HG02623 (cell line): ENCODE measurements around the gene KIF25.

ENCODE experiments used
- ATAC-seq: cut with Tn5 transposase; IDR thresholded peaks from one replicate; pipeline ENCODE4 v1.9.1; 2021; ENCODE audit warnings: moderate library complexity; ENCODE audit not compliant: unreplicated experiment

Gene KIF25

DNA sequence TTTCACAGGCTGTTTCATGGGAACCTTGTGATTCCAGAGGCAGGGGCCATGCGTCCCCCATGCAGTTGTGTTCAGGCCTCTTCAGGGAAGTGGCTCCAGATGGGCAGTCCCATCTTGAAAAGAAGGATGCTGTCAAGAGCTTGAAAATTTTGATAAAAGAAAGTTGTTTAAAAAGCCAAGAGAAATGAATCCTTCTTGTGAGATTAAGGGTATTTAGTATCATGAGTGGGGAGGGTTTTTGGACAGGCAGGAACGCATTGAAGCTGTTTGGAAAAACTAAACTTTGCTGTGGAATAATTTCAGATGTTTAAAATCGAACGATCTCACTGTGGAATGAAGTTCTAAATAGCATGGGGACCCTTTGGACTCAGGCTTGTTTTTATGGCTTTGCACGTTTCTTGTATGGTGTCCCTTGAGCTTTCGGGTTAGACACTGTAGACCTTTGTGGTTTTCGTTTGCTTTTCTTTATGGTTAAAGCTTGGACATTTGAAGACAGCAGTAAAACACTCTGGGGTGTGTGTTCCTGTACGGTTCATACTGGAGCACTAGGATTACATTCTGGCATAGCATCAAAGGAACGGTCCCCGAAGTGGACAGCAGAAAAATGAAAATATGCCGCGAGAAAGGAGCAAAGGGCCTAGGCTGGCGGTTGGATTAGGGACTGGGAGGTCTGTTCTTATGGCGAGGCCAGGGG lies 18.2 kb downstream of the KIF25 start:
- ATAC-seq: no peak

DNA sequence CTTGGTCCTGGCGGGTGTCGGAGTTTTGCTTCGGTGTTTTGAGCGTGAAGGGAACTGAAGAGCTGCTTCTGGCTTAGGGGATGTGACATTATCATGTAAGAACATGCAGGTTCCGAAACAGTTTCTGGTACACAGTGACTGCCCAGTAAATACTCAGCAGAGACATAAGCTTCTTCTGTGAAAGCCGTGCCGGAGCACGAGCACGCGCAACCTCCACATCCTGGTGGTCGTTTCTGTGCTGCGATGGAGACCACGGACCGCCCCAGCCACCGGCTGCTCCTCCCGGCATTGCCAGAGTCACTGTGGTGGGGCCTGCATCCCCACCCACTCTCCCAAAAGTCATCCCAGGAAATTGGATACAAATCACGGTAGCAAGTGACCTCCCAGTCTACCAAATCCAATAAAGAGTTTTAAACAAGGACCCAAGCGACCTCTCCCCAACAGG lies 18.7 kb downstream of the KIF25 start:
- ATAC-seq: no peak

DNA sequence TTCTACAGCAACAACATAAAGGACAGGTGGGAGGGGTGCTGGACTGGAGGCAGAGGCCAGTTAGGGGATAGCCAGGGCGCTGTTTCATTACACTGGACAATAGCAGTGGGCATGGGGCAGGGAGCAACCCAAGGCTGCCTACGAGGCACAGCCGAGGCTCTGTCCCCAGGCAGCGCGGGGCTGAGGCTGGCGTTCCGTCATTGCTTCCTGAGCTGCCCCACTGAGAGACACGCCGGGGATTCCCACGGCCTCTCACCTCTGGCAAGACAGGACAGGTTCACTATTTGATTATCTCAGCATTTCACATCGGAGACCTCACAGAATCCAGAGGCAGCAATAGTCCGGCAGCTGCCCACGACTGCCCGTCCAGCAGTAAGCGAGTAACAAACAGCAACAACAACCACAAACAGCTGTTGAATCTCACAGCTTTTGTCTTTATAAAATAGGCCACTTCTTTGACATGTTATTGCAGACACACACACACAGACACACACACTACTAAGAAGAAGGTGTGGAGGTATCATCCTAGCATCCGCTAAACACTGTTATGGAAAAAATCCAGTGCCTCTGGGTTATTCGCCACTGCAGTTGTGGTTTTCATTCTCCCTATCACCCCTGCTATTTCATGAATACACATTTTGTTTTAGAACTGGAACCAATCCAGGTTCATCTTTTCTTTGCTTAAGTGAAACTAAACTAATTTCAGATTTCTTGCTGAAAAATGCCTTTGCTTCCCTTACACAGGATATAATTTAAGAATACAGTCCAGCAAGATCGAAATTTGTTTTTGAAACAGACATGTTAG lies 19.5 kb downstream of the KIF25 start:
- no peak for ATAC-seq

DNA sequence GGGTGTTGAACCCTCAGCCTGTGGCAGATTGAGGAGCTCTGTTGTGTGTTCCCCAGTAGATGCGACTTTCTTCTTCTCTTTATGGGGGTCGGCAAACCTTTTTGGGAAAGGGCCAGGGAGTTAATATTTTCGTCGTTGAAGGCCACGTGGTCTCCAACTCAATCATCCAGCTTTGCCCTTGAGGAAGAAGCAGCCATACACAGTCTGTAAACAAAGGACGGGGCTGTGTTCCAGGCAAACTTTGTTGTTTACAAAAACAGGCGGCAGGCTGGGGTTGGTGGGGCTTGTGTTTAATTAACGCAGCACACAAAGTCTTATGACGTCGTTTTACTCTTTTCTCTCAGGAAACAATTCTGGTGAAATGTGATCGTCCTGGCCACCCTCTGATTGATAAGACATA lies 20.2 kb downstream of the KIF25 start:
- ATAC-seq: no peak

DNA sequence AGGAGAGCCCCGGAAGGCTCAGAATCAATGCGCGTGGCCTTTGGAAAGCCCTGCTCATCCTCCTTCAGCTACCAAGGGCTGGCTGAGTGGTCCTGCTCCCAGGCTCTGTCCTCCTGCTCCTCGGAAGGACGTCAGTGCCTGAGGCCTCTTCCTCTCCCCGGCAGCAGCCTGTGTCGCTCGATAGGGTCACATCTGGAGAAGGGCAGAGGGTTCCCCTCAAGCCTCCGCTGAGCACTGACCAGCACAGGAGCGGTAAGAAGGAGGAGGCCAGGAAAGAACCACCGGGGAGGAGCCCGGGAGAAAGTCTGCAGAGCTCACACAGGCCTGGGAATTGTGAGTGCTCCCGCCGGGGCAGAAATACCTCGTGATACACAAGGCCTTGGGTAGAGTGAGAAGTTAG lies 21.2 kb downstream of the KIF25 start:
- ATAC-seq: no peak

DNA sequence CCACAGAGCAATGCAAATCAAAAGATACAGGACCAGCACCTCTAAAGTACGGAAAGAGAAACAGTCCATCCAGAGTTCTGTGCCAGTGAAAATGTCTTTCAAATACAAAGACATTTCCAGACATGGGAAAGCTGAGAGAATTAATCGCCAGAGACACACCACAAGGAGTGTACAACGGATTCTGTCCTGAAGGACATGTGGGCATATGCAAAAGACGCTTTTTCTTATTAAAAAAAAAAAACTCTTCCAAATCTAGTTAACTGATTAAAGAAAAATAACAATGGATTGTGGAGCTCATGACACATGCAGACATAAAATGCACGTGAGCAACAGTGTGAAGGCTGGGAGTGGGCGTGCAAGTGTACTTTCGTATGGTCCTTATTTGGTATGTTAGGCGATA lies 22.8 kb downstream of the KIF25 start:
- ATAC-seq: no peak

- no peak for ATAC-seq
These were observed 24.1 kb downstream of the KIF25 start for GRCh38 chr6:168021581-168021980.

DNA sequence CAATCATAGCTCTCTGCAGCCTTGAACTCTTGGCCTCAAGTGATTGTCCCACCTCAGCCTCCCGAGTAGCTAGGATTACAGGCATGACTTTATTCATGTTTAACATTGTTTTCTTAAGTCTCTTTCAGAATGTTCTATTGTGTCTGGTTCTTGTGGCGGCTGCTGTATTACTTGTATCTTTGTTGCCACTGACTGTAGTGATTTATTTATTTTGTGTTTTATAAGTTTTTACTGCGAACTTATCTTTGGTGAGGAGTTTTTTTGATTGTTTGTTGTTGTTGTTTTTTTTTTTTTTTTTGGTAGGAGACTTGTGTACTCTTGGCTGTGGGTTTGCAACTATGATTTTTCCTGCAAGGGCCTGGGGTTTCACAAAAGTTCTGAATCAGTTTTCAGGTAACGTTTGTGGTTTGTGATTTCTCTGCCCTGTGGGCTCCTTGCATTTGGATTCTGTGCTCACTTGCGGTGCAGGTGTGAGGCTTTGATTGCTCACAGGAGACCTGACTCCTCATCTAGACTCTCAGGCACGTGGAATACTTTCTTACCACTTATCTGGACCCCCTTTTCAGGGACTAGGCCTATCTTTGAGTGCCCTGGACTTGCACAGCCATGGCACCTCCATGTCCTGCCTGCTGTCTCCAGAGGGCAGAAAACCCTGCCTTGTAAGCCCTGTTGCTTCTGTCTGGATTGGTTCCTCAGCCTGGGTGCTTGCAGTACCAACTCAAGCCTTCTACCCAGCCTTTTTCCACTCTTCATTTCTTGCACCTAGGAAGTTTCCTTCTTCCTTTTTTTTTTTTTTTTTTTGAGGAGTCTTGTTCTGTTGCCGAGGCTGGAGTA lies 25.2 kb downstream of the KIF25 start:
- no peak for ATAC-seq

DNA sequence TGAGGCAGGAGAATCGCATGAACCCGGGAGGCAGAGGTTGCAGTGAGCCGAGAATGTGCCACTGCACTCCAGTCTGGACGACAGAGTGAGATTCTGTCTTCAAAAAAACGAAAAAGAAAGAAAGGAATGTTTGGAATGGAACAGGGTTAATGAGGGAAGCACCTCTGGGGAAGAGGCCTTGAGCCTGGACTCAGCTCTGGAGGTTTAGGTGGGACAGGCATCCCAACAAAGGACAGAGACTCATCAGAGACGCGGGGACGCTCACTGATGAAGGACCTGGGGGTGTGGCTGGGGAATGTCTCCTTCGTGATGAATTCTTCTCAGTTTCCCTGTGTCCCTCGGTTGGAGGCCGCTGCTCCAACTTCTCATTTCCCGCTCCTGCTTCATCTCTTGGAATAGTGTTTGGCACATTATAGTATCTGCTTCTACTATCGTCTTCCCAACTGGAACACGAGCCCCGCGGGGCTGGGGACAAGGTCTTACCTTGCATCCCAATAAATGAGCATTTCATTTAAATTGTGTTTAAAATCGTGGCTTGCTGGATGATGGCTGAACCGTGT lies 27.6 kb downstream of the KIF25 start:
- ATAC-seq: no peak

DNA sequence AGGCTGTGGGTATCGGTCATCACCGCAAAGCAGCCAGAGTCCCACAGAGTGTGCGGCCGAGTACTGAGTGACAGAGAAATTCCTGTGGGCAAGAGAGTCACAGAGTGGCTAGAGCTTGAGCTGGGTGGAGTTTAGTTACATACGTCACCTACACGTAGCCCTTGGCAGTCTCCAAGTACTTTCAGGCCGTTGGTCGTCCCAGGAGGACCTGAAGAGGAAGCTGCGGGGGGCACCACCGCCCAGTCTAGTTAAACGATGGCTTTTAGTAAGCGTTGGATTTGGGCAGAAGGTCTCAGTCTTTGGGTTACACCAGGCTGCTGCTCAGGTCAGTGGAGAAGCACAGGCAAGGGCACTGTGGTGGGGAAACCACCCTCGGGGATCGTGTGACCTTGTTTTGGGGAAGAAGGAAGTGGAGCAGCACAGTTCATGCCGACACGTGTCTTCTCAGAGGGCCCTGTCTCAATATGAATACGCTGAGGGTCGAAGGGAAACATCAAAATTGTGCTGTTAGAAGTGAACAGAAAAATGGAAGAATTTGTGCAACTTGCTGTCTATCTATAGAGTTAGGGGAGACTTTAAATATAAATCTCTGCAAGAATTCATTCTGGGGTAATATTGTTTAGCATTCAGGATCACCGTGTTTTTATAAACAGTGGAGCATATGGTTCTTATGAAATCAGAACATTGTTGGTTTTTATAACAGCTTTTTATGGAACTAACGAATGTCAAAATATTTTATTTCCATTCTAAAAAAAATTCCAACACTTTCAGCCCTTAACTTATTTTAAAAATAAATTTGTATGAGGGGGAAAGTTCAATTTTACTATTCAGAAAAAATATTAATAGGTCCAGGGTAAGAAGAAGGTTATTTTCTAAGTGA lies 28.6 kb downstream of the KIF25 start:
- ATAC-seq: no peak

DNA sequence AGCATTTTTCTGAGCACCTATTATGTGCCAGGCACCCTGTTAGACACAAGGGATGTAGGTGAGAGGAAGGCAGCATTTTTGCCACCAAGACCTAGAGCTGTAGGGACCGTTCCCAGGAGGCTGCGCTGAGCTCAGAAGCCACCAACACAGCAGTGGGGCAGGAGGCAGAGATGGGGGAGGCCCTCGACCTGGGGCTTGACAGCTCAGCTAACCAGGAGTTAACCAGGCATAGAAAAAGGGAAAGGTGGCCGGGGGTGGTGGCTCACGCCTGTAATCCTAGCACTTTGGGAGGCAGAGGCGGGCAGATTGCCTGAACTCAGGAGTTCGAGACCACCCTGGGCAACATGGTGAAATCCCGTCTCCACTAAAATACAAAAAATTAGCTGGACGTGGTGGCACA lies 29.5 kb downstream of the KIF25 start:
- no peak for ATAC-seq

- ATAC-seq: no peak
These were observed 30.1 kb downstream of the KIF25 start for GRCh38 chr6:168027521-168027920.

GRCh38 chr6:168028181-168028580 lies 30.7 kb downstream of the KIF25 start:
- no peak for ATAC-seq

DNA sequence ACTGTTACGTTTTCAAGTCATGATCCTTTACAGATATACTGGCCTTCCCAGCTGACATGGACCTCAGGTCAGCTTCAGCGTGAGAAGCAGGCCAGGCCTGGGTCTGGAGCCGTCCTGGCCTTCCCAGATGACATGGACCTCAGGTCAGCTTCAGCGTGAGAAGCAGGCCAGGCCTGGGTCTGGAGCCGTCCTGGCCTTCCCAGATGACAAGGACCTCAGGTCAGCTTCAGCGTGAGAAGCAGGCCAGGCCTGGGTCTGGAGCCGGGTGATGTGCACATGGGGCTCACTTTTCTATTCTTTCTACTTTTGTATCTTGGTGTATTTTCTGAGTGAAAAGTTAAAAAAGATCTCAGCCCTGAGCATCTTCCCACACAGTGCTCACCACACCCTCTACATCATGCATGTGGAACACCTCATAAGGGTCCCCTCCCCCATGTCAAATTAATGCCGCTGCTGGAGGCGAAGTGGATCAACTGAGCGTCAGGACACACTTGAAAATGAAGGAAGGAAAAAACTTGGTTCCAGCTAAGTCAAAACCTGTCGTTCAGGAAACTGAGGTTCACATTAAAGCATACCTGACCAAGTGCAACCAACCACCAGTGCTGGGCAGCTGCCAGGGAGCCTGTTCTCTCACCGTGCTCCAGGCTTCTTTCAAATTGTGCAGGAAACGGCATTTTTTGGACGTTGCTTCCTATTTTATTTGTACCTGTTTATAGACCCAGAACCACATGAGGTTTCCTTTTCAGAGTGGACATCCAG lies 32.2 kb downstream of the KIF25 start:
- no peak for ATAC-seq

GRCh38 chr6:168030218-168030746 lies 32.8 kb downstream of the KIF25 start:
- no peak for ATAC-seq

- ATAC-seq: no peak
These were observed 33.4 kb downstream of the KIF25 start for GRCh38 chr6:168030908-168031307.

DNA sequence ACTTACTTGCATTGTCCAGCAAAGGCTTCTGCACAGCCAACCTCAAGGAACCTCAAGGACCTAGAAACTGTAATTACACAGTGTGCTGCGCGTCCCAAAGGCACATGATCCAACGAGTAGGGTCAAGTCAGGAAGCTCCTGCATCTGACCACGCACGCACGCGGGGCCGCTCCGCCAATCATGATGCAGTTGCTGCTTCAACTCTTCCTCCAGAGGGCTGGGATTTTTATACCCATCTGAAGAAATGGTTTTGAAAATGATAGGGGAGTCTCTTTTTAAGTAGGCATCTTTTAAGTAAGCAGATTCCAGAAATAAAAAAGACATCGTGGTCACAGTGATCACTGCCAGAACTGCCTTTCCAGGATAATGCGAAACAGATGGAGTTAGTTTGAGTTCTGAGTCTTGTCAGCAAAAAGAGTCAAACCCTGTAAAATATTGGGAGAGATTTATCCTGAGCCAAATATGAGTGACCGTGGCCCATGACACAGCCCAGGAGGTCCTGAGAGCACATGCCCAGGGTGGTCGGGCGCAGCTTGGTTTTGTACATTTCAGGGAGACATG lies 34.0 kb downstream of the KIF25 start:
- ATAC-seq: no peak

DNA sequence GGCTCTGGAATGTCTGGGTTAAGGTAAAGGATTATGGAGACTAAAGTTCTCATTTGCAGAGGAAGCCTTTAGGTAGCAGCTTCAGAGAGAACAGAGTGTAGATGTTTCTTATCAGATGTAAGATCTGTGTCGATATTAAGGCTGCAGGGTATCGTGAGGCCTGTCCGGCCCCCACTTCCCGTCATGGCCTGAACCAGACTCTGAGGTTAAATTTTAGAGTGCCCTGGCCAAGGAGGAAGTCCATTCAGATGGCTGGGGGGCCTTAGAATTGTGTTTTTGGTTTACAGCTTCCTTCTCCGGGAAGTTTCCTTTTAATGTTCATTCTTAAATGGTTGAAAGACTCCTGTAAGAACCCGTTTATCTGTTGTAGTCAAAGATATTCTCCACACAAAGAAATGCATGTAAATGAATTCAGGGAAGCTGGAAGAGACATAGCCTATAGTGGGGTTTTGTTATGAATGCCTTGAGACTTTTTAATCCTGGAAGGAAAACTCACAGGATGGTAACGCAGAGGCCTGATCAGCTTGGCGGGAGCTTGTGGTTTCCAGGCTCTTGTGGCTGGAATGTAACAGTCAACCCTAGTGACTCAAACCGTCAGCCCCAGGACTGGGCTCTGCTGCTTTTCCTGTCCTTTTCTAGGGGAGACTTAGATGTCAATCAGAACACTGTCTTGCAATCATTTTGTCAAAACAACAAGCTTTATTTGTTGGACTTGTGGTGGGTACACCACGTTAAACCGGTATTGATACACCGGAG lies 34.7 kb downstream of the KIF25 start:
- ATAC-seq: no peak
